HG02943 (cell line): ENCODE data around the gene ADAMTS12.

Experiments
- ATAC-seq: cut with Tn5 transposase; IDR thresholded peaks from one replicate; pipeline ENCODE4 v1.9.1; 2021; ENCODE audit warnings: mild to moderate bottlenecking, low read depth, moderate library complexity; ENCODE audit not compliant: unreplicated experiment

The ADAMTS12 gene

DNA sequence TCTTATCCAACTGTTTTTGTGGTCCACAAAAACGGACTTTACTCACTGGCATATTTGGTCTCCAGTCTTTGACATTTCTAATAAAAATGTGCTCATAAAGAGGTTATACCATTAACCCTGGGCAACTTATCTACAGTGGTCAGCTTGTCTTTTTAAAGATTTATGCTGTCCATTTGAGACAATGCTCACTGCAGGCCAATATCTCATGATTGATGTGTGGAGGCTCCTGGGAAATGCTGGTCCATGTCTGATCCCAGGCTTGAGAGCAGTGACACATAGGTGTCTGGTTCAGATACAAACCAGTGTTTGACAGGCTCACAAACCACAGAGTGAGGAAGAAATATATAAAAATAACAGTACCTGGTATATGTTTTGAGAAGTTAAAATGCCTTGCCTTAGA lies 270.3 kb downstream of the ADAMTS12 start:
- no peak for ATAC-seq

DNA sequence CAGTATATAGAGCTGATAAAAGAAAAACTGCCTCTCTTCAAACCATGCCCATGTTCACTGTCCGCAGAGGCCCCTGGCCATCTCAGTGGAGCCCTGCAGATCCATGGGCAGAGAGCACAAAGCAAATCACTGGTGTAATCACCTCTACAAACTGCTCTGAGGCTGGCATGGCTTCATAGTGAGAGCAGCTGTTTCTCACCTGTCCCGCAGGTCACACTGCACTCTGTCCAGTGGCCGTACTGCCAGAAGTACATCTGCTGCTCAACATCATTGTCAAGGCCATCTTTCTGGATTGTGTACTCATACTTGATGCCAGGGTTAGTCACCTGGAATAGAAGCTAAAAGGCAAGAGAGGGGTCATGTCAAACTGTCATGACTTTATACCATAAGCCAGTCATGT lies 277.8 kb downstream of the ADAMTS12 start:
- no peak for ATAC-seq

- no peak for ATAC-seq
Measured at GRCh38 chr5:33612386-33612785, 279.4 kb downstream of the ADAMTS12 start.

GRCh38 chr5:33611877-33612276 lies 279.9 kb downstream of the ADAMTS12 start:
- no peak for ATAC-seq

- no peak for ATAC-seq
Measured at GRCh38 chr5:33608344-33609041, 283.3 kb downstream of the ADAMTS12 start.

GRCh38 chr5:33604503-33604902 lies 287.3 kb downstream of the ADAMTS12 start:
- ATAC-seq, result no peak

DNA sequence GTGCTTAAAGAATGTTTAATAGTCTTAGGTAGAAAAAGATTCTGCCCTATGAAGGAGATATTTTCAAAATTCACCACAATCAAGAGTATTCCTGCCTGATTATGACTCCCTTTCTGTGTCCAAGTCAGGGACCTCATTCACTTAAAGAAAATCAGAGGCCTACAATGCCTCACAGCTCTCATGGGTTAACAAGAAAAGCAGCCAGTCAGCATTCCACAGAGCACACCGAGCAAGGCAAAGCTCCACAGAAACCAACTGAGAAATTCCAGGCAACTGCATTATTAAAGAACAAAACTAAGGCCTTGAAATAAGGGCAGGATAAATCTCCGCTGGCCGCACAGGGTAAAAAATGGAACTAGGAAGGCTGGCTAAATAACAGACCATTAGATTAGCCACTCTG lies 289.9 kb downstream of the ADAMTS12 start:
- no peak for ATAC-seq

- no peak for ATAC-seq
Measured at GRCh38 chr5:33595303-33595702, 296.5 kb downstream of the ADAMTS12 start.

GRCh38 chr5:33594006-33594405 lies 297.8 kb downstream of the ADAMTS12 start:
- no peak for ATAC-seq

- ATAC-seq, result no peak
Measured at GRCh38 chr5:33592245-33592644, 299.5 kb downstream of the ADAMTS12 start.

- no peak for ATAC-seq
Measured at GRCh38 chr5:33588654-33589372, 303.0 kb downstream of the ADAMTS12 start.

DNA sequence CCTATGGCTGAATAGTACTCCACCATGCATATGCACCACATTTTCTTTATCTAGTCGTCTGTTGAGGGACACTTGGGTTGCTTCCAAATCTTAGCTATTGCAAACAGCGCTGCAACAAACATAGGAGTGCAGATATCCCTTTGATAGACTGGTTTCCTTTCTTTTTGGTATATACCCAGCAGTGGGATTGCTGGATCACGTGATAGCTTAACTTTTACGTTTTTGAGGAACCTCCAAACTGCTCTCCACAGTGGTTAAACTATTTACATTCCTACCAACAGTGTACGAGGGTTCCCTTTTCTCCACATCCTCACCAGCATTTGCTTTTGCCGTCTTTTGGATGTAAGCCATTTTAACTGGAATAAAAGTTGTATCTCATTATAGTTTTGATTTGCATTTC lies 308.5 kb downstream of the ADAMTS12 start:
- ATAC-seq, result no peak

- no peak for ATAC-seq
Measured at GRCh38 chr5:33582417-33582816, 309.4 kb downstream of the ADAMTS12 start.

DNA sequence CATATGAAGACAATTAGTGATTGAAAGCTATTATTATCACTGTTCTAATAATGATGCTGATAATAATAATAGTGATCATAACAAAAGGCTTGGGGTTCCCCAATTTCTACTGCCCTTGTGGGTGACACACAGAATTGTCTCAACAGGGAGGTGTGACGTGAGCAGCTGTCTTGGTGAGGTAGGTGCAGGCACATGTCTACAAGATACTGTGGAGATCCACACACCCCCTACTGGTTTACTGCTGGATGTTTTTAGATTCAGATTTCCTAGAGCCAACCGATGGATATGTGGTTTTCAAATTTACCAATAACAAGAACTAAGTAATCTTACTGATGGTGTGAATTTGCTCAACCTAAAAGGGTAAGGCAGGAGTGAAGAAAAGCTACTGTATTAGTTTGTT lies 312.0 kb downstream of the ADAMTS12 start:
- no peak for ATAC-seq

- no peak for ATAC-seq
Measured at GRCh38 chr5:33579152-33579551, 312.6 kb downstream of the ADAMTS12 start.

DNA sequence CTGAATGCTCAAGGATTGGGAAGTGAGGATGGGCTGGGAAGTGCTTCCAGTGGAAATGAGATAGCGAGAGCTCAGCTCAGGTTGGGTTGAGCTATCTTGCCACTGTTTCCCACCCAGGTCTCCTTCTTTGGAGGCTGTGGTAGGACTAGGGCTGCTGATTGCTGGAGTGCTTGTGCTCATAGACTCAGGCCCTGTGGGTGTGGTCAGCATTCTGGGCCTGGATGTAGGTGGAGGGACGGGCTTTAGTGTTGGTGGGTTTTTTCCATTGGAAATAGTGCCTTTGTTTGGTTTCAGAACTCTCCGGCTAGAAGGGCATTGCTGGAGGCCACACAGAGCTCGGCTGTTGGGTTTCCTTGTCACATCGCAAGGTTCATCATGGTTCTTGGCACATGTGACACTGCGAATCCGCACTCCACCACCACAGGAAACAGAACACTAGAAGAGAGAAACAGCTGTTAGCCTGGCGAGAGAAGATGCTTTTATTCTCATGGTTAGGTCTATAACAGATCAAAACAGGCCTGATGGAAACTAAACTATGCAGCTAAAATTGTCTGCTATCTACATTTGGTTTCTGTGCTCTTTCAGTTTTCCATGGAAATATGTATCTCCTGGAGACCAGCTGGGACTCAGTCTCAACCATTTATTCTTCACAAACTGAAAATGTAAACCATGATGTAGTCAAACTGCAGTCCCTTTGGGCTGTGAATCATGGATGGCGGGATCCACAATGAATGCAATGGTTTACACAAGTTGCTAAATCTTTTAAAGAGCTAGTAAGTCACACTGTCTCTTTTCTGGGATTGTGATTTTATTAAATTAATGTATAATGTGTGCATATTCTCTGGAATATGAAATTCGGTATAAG lies 314.8 kb downstream of the ADAMTS12 start:
- ATAC-seq, result no peak

GRCh38 chr5:33565324-33565723 lies 326.5 kb downstream of the ADAMTS12 start:
- ATAC-seq, result no peak

- ATAC-seq, result no peak
Measured at GRCh38 chr5:33563983-33564908, 327.5 kb downstream of the ADAMTS12 start.

GRCh38 chr5:33563530-33563929 lies 328.3 kb downstream of the ADAMTS12 start:
- no peak for ATAC-seq

- no peak for ATAC-seq
Measured at GRCh38 chr5:33558489-33558888, 333.3 kb downstream of the ADAMTS12 start.
